HepG2 (cell line): ENCODE results near the gene MPZL3. TPM values are rescaled to one million over a fixed set of nuclear protein-coding genes. Genes with fewer than 3 reads are reported as not detected.
A peak's percentile ranks its signal among the peaks of the same experiment; 100 is the strongest.

ENCODE experiments used
- ARID2 ChIP-seq: sonication (generic); formaldehyde crosslinking; IDR thresholded peaks from 2 replicates; pipeline ENCODE4 v1.8.1; 2022; ENCODE audit warnings: mild to moderate bottlenecking, missing genetic modification reagents, borderline replicate concordance
- DNMT3B ChIP-seq: conservative IDR thresholded peaks from 2 replicates; pipeline ENCODE4 v1.6.1; 2016; ENCODE audit warnings: missing biosample characterization, control low read depth
- DR1 ChIP-seq: sonication (generic); formaldehyde crosslinking; IDR thresholded peaks from 2 replicates; pipeline ENCODE4 v1.8.0; 2021; ENCODE audit warnings: mild to moderate bottlenecking, missing genetic modification reagents, inconsistent platforms
- ERF ChIP-seq: IDR thresholded peaks from 2 replicates; pipeline ENCODE4 v1.6.1; 2018; ENCODE audit warnings: missing biosample characterization, missing genetic modification reagents
- GATAD1 ChIP-seq: IDR thresholded peaks from 2 replicates; pipeline ENCODE4 v1.6.1; 2016; ENCODE audit warnings: missing genetic modification reagents, missing compliant biosample characterization
- KLF11 ChIP-seq: IDR thresholded peaks from 2 replicates; pipeline ENCODE4 v1.6.1; 2016; ENCODE audit warnings: missing compliant biosample characterization
- MED13 ChIP-seq: sonication (generic); formaldehyde crosslinking; IDR thresholded peaks from 2 replicates; pipeline ENCODE4 v1.5.0; 2020; ENCODE audit warnings: missing genetic modification reagents
- SIX1 ChIP-seq: sonication (generic); formaldehyde crosslinking; IDR thresholded peaks from 2 replicates; pipeline ENCODE4 v1.4.0; 2020; ENCODE audit warnings: missing genetic modification reagents, borderline replicate concordance
- SMC3 ChIP-seq: IDR thresholded peaks from 2 replicates; pipeline ENCODE4 v1.6.1; 2011; ENCODE audit warnings: low read length, improper control_type of control experiment
- SOX5 ChIP-seq: IDR thresholded peaks from 2 replicates; pipeline ENCODE4 v1.6.1; 2016; ENCODE audit warnings: borderline replicate concordance
- YEATS4 ChIP-seq: sonication (generic); formaldehyde crosslinking; IDR thresholded peaks from 2 replicates; pipeline ENCODE4 v1.4.0; 2020; ENCODE audit warnings: missing genetic modification reagents, borderline replicate concordance
- ZBTB21 ChIP-seq: sonication (generic); formaldehyde crosslinking; IDR thresholded peaks from 2 replicates; pipeline ENCODE4 v1.4.0; 2020; ENCODE audit warnings: missing genetic modification reagents
- ZNF225 ChIP-seq: sonication (generic); formaldehyde crosslinking; IDR thresholded peaks from 2 replicates; pipeline ENCODE4 v1.4.0; 2020; ENCODE audit warnings: mild to moderate bottlenecking, missing genetic modification reagents
- ZNF337 ChIP-seq: sonication (generic); formaldehyde crosslinking; IDR thresholded peaks from 2 replicates; pipeline ENCODE4 v1.5.1; 2020; ENCODE audit warnings: missing genetic modification reagents, low read depth, mild to moderate bottlenecking, borderline replicate concordance
- ZNF33B ChIP-seq: sonication (generic); formaldehyde crosslinking; IDR thresholded peaks from 2 replicates; pipeline ENCODE4 v1.5.1; 2020; ENCODE audit warnings: mild to moderate bottlenecking, missing genetic modification reagents
- ZNF446 ChIP-seq: sonication (generic); formaldehyde crosslinking; IDR thresholded peaks from 2 replicates; pipeline ENCODE4 v1.5.0; 2020; ENCODE audit warnings: mild to moderate bottlenecking, missing genetic modification reagents
- ZNF788 ChIP-seq: sonication (generic); formaldehyde crosslinking; IDR thresholded peaks from 2 replicates; pipeline ENCODE4 v1.5.0; 2020; ENCODE audit warnings: mild to moderate bottlenecking, missing genetic modification reagents, borderline replicate concordance
- ZZZ3 ChIP-seq: sonication (generic); formaldehyde crosslinking; IDR thresholded peaks from 2 replicates; pipeline ENCODE4 v1.4.0; 2020; ENCODE audit warnings: missing genetic modification reagents, mild to moderate bottlenecking, borderline replicate concordance
- polyA plus RNA-seq, 8 experiments: library from polyadenylated mRNA; depleted of rRNA in 3 of 8; stranded (reverse) in 7 of 8; unstranded in 1 of 8; fragments of >200 nt; fragmentation: Illumina TruSeq in 4 of 8; extraction: Trizol in 4 of 8; gene quantifications; 2 replicates each; pipeline versions ENCODE4 v1.2.1 to v1.2.3, GENCODE V29; 2011 to 2016; ENCODE audit warnings: low read depth in 4 of 8, missing spikeins in 1 of 8, mixed read lengths in 1 of 8; ENCODE audit not compliant: insufficient read depth in 1 of 8
- total RNA-seq, 5 experiments: library from RNA; depleted of rRNA; stranded (reverse); fragments of >200 nt; fragmentation: Illumina TruSeq; extraction: Trizol; gene quantifications; 2 replicates each; pipeline ENCODE4 v1.2.3, GENCODE V29; 2016; ENCODE audit warnings: low read depth in 1 of 5
- TF ChIP-seq, protein P1 (sequence below): IDR thresholded peaks from 2 replicates; pipeline ENCODE4 v1.4.0; 2020; ENCODE audit warnings: mild to moderate bottlenecking, missing genetic modification reagents
- TF ChIP-seq, protein P2 (sequence below): sonication (generic); formaldehyde crosslinking; IDR thresholded peaks from 2 replicates; pipeline ENCODE4 v1.4.0; 2020; ENCODE audit warnings: missing genetic modification reagents
- TF ChIP-seq, protein P3 (sequence below): sonication (generic); formaldehyde crosslinking; IDR thresholded peaks from 2 replicates; pipeline ENCODE4 v1.5.0; 2020; ENCODE audit warnings: missing genetic modification reagents

The MPZL3 gene
- total and polyA plus RNA-seq, 2 of the 13 experiments (the other 11 are each of a cell fraction or from before 2014, with no cell fraction given), result 5.3 to 9.3 TPM

DNA sequence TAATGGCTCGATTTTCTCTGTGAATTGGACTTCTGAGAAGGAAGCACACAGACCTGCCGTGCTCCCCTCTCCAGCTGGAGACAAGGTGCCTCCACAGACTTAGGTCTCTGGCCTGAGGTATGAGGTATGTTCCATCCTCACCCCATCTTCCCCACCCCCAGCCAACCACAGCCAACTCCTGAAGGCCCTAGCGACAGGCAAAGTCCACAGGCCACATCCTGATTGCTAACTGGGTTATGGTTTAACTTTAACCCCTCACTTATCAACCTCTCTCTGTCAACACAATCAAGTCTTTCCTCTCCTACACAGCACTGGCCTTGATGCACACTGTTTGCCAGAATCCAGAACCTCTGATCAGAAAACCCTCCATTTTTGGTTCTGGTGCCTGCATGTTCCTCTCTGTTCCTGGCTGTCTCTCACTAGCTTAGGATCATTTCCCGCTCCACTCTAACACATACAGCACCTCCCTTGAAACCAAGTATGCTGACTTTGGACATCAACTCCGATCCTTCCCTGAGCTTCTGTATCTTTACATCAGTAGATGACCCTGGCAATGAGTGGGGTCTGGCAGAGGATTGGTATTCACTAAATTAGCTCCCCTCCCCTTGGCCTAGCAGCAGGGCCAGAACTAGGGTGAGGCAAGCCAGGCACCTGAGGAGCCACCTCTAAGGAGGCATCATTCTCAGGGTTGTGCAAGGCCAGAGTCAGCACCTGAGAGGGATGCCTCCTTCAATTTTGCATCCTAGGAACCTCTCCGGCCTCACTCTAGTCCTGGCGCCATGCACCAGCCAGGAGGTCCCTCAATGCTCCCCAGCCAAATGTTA is 49.4 kb downstream of the MPZL3 start (continued):
- no peak for TF ChIP-seq ZNF446 (CRISPR knock-in tag)
- peak; percentile 92 for TF ChIP-seq ERF (CRISPR knock-in tag)
- TF ChIP-seq ARID2 (CRISPR knock-in tag), result no peak
- no peak for TF ChIP-seq ZNF225
- TF ChIP-seq DNMT3B, result no peak
- TF ChIP-seq SMC3, result peak; percentile 29; the same call in 1 of the 2 replicates
- no peak; the same call in 1 of the 2 replicates for TF ChIP-seq ZZZ3 (CRISPR knock-in tag)
- TF ChIP-seq, protein P1, sequence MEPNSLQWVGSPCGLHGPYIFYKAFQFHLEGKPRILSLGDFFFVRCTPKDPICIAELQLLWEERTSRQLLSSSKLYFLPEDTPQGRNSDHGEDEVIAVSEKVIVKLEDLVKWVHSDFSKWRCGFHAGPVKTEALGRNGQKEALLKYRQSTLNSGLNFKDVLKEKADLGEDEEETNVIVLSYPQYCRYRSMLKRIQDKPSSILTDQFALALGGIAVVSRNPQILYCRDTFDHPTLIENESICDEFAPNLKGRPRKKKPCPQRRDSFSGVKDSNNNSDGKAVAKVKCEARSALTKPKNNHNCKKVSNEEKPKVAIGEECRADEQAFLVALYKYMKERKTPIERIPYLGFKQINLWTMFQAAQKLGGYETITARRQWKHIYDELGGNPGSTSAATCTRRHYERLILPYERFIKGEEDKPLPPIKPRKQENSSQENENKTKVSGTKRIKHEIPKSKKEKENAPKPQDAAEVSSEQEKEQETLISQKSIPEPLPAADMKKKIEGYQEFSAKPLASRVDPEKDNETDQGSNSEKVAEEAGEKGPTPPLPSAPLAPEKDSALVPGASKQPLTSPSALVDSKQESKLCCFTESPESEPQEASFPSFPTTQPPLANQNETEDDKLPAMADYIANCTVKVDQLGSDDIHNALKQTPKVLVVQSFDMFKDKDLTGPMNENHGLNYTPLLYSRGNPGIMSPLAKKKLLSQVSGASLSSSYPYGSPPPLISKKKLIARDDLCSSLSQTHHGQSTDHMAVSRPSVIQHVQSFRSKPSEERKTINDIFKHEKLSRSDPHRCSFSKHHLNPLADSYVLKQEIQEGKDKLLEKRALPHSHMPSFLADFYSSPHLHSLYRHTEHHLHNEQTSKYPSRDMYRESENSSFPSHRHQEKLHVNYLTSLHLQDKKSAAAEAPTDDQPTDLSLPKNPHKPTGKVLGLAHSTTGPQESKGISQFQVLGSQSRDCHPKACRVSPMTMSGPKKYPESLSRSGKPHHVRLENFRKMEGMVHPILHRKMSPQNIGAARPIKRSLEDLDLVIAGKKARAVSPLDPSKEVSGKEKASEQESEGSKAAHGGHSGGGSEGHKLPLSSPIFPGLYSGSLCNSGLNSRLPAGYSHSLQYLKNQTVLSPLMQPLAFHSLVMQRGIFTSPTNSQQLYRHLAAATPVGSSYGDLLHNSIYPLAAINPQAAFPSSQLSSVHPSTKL, result peak; percentile 86
- TF ChIP-seq, protein P2, sequence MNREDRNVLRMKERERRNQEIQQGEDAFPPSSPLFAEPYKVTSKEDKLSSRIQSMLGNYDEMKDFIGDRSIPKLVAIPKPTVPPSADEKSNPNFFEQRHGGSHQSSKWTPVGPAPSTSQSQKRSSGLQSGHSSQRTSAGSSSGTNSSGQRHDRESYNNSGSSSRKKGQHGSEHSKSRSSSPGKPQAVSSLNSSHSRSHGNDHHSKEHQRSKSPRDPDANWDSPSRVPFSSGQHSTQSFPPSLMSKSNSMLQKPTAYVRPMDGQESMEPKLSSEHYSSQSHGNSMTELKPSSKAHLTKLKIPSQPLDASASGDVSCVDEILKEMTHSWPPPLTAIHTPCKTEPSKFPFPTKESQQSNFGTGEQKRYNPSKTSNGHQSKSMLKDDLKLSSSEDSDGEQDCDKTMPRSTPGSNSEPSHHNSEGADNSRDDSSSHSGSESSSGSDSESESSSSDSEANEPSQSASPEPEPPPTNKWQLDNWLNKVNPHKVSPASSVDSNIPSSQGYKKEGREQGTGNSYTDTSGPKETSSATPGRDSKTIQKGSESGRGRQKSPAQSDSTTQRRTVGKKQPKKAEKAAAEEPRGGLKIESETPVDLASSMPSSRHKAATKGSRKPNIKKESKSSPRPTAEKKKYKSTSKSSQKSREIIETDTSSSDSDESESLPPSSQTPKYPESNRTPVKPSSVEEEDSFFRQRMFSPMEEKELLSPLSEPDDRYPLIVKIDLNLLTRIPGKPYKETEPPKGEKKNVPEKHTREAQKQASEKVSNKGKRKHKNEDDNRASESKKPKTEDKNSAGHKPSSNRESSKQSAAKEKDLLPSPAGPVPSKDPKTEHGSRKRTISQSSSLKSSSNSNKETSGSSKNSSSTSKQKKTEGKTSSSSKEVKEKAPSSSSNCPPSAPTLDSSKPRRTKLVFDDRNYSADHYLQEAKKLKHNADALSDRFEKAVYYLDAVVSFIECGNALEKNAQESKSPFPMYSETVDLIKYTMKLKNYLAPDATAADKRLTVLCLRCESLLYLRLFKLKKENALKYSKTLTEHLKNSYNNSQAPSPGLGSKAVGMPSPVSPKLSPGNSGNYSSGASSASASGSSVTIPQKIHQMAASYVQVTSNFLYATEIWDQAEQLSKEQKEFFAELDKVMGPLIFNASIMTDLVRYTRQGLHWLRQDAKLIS (CRISPR knock-in tag), result 0 out of 2 replicates have a peak, but pooled peaks have one; percentile 55
- peak; percentile 78 for TF ChIP-seq ZNF788 (CRISPR knock-in tag)
- TF ChIP-seq GATAD1 (CRISPR knock-in tag), result peak; percentile 50; the same call in 1 of the 2 replicates
- TF ChIP-seq YEATS4 (CRISPR knock-in tag), result peak; percentile 54; the same call in 1 of the 2 replicates
- no peak for TF ChIP-seq ZNF33B (CRISPR knock-in tag)
- peak; percentile 45; the same call in 1 of the 2 replicates for TF ChIP-seq SIX1 (CRISPR knock-in tag)
- TF ChIP-seq ZNF337 (CRISPR knock-in tag), result no peak
- TF ChIP-seq SOX5, result peak; percentile 78
- no peak for TF ChIP-seq DR1 (CRISPR knock-in tag)
- peak; percentile 84 for TF ChIP-seq MED13
- TF ChIP-seq KLF11, result no peak
- peak; percentile 12; the same call in 1 of the 2 replicates for TF ChIP-seq ZBTB21 (CRISPR knock-in tag)
- TF ChIP-seq, protein P3, sequence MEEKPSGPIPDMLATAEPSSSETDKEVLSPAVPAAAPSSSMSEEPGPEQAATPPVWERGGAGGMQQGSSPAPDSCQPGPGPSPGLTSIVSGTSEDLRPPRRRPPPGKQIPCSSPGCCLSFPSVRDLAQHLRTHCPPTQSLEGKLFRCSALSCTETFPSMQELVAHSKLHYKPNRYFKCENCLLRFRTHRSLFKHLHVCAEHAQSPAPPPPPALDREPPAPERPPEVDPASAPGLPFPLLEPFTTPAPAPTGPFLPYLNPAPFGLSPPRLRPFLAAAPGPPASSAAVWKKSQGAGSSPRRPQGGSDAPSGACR (CRISPR knock-in tag), result no peak; the same call in 1 of the 2 replicates
